Gastrocnemius medialis (tissue), 4 donors: ENCODE data around the gene FAM114A1. TPM values are rescaled to one million over a fixed set of nuclear protein-coding genes. Genes with fewer than 3 reads are reported as not detected.

Experiments
- ATAC-seq, 2 donors: fragments of 150-250 bp; one replicate each; pipeline ENCODE4 v1.9.1; 2016
- DNase-seq, 2 donors: peaks; one replicate each; pipeline ENCODE4 v3.0.0-alpha.2; 2019
- H3K27ac ChIP-seq, 4 donors: fragments of 200-600 bp; sonication (generic); 1 replicate in 1 of 4; 2 replicates in 3 of 4; pipeline ENCODE4 v1.5.1; 2016 to 2018; ENCODE audit warnings: mild to moderate bottlenecking in 2 of 4, moderate library complexity in 1 of 4
- H3K27me3 ChIP-seq, 3 donors: fragments of 200-600 bp; sonication (generic) in 2 of 3; 1 replicate in 1 of 3; 2 replicates in 2 of 3; pipeline versions ENCODE4 v1.5.1 to v1.6.0; 2016 to 2019; ENCODE audit warnings: mild to moderate bottlenecking in 1 of 3, moderate library complexity in 1 of 3
- H3K36me3 ChIP-seq, 2 donors: fragments of 200-600 bp; sonication (generic) in 1 of 2; one replicate each; pipeline ENCODE4 v1.5.1; 2017 to 2018
- H3K4me1 ChIP-seq, 2 donors: fragments of 200-600 bp; sonication (generic) in 1 of 2; one replicate each; pipeline ENCODE4 v1.5.1; 2016 to 2017; ENCODE audit warnings: mild to moderate bottlenecking in 2 of 2
- H3K4me3 ChIP-seq, 4 donors: fragments of 200-600 bp; sonication (generic) in 3 of 4; 1 replicate in 1 of 4; 2 replicates in 3 of 4; pipeline ENCODE4 v1.5.1; 2016 to 2019; ENCODE audit warnings: mild to moderate bottlenecking in 2 of 4
- H3K9me3 ChIP-seq, 3 donors: fragments of 200-600 bp; sonication (generic) in 2 of 3; 1 replicate in 1 of 3; 2 replicates in 2 of 3; pipeline ENCODE4 v1.5.1; 2016 to 2019
- POLR2A ChIP-seq, 2 donors: fragments of 450-650 bp; IDR thresholded peaks; one replicate each; pipeline ENCODE4 v1.6.1; 2017; ENCODE audit warnings: antibody characterized with exemption in 2 of 2, mild to moderate bottlenecking in 2 of 2, moderate library complexity in 2 of 2
- in situ Hi-C, 4 donors: fragments of 200-750 bp; cut with MboI; loops; one replicate each; pipeline versions ENCODE4 v1.15.0 to v1.8.0; 2017; ENCODE audit warnings: low sequenced_read_pairs in 4 of 4
- intact Hi-C: fragments of 100-400 bp; cut with DNase I; formaldehyde crosslinking; loops from one replicate; pipeline ENCODE4 v1.15.1; 2023; ENCODE audit warnings: low total_unique reads
- total RNA-seq, 4 donors: library from RNA; depleted of rRNA; stranded (reverse); fragments of >200 nt; gene quantifications; one replicate each; pipeline versions ENCODE4 v1.1.0 to v1.2.3, GENCODE V29; 2016
- TF ChIP-seq, protein P1 (sequence below), 5 experiments: fragments of 450-650 bp in 3 of 5; fragments of 200-600 bp in 2 of 5; sonication (generic) in 2 of 5; IDR thresholded peaks in 4 of 5; conservative IDR thresholded peaks in 1 of 5; 1 replicate in 4 of 5; 2 replicates in 1 of 5; pipeline ENCODE4 v1.5.1; 2016 to 2019; ENCODE audit warnings: antibody characterized with exemption in 5 of 5, mild to moderate bottlenecking in 3 of 5, moderate library complexity in 3 of 5

Gene FAM114A1
- total RNA-seq, 4 donors from 2014 or later, result 23.2 to 47.5 (median 27.4) TPM

DNA sequence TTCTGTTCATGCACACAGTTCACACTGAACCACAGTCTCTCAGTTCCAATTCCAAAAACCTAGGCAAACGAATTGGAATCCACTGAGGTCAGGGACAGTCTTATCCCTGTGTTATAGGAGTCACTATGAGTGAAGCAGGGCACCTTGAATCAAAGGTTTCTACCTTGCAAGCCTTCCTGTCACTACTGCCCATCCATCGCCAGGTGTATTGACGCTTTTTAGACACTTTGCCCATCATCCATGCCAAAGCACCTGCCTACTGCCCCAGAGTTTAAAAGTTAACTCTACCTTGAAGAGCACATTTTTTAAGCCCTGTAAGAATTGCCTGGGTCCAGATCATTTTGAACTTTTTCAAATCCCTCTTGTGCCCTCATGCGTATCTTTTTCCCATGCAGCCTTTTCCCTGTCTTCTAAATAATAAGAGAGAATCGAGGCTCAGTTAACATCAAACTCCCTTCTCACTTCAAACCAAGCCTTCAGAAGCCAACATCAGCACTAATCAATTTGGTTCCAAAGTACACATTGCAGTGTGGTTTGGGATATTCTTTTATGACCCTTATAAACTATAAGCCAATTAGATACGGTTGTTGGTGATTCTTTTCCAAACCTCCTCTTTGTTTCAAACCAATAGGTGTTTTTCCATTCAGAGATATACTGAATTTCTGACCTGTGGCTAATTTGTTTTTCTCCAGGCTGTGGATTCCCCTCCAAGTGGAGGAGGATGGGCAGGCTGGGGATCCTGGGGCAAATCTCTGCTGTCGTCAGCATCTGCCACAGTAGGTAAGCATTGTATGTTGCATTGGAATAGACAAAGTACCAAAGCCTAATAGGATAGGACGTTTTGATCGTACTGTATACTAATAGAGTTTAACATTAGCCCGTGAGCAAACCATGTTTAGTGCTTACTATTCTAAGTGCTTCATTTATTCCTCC is 23.7 kb downstream of the FAM114A1 start:
- H3K27ac ChIP-seq, result no peak overlapping the region

DNA sequence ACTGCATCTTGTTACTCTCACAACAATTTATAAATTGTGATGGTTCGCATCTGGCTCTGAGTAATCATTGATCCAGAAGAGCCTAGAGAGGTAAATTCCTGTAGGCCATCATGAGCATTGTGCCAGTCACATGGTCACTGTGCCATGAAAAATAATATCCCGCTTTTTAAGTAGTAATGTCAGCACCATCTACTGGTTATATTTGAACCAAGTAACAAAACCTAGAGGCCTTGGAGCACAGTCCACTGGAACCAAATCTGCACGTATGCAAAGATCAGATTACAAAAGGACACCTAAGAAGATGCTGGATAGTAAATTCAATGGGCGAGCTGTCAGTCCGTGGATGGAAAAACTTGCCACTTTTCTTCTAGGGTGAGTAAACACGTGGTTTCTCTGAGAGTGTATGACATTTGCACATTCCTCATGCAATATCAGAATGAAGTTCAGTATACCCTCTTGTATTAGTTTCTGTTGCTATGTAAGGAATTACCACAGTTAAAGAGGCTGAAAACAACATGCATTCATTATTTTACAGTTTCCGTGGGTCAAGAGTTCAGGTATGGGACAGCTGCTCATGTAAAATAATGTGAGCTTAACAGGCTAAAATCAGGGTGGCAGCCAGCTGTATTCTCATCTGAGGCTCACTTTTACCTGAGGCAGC is 26.8 kb downstream of the FAM114A1 start:
- in situ Hi-C loops, result loop anchor here in 2 of 4 donors (10.0 kb wide), 1 partner anchor 240 kb away; no protein-coding TSS in a partner anchor
- H3K36me3 ChIP-seq, result no peaks in the 10 kb centered on the region
- no peak overlapping the region for H3K4me3 ChIP-seq
- TF ChIP-seq POLR2A (IDR thresholded peaks at IDR 0.05), result no peak
- TF ChIP-seq, protein P1, sequence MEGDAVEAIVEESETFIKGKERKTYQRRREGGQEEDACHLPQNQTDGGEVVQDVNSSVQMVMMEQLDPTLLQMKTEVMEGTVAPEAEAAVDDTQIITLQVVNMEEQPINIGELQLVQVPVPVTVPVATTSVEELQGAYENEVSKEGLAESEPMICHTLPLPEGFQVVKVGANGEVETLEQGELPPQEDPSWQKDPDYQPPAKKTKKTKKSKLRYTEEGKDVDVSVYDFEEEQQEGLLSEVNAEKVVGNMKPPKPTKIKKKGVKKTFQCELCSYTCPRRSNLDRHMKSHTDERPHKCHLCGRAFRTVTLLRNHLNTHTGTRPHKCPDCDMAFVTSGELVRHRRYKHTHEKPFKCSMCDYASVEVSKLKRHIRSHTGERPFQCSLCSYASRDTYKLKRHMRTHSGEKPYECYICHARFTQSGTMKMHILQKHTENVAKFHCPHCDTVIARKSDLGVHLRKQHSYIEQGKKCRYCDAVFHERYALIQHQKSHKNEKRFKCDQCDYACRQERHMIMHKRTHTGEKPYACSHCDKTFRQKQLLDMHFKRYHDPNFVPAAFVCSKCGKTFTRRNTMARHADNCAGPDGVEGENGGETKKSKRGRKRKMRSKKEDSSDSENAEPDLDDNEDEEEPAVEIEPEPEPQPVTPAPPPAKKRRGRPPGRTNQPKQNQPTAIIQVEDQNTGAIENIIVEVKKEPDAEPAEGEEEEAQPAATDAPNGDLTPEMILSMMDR (IDR thresholded peaks at IDR 0.05 in 4 of 5, conservative IDR thresholded peaks at IDR 0.05 in 1 of 5), result no peak
- no peaks in the 10 kb centered on the region for H3K4me1 ChIP-seq
- H3K27ac ChIP-seq, result no peak overlapping the region
- intact Hi-C loops, result no loop called here
- H3K9me3 ChIP-seq, result no peaks in the 10 kb centered on the region
- DNase-seq, result no peak
- ATAC-seq, result no peak
- no peaks in the 10 kb centered on the region for H3K27me3 ChIP-seq

More for the DNA sequence above, 23.7 kb downstream of the FAM114A1 start:
- in situ Hi-C loops, result loop anchor here in 2 of 4 donors (10.0 kb wide), 1 partner anchor 243 kb away; no protein-coding TSS in a partner anchor
- H3K36me3 ChIP-seq, result no peaks in the 10 kb centered on the region
- no peak overlapping the region for H3K4me3 ChIP-seq
- no peak for TF ChIP-seq POLR2A (IDR thresholded peaks at IDR 0.05)
- TF ChIP-seq, protein P1 (IDR thresholded peaks at IDR 0.05 in 4 of 5, conservative IDR thresholded peaks at IDR 0.05 in 1 of 5), result no peak
- DNase-seq, result no peak
- no peaks in the 10 kb centered on the region for H3K27me3 ChIP-seq
- intact Hi-C loops, result no loop called here
- no peaks in the 10 kb centered on the region for H3K4me1 ChIP-seq
- no peaks in the 10 kb centered on the region for H3K9me3 ChIP-seq
- no peak for ATAC-seq

DNA sequence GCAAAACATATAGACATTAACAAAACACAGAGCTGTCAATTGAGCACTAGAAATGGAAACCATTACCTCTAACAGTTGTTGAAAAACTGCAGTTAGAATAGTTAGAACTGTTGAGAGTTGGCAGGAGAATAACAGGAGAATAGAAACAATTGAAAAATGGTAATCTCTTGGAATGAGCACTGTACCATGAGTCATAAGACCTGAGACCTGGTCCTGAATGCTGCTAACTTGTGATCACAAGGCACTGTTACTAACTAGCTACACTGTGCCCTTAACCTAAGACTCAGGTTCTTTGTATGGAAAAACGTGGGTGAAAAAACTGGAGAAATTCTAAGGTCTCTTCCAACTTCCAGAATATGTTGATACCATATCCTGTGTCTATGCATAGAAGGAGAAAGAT is 29.3 kb downstream of the FAM114A1 start:
- H3K4me3 ChIP-seq, result no peak overlapping the region
- no peak for ATAC-seq
- no peak for TF ChIP-seq POLR2A (IDR thresholded peaks at IDR 0.05)
- TF ChIP-seq, protein P1 (IDR thresholded peaks at IDR 0.05 in 4 of 5, conservative IDR thresholded peaks at IDR 0.05 in 1 of 5), result no peak
- no peaks in the 10 kb centered on the region for H3K4me1 ChIP-seq
- intact Hi-C loops, result no loop called here
- H3K36me3 ChIP-seq, result no peaks in the 10 kb centered on the region
- no peaks in the 10 kb centered on the region for H3K27me3 ChIP-seq
- H3K9me3 ChIP-seq, result no peaks in the 10 kb centered on the region
- no peak overlapping the region for H3K27ac ChIP-seq
- in situ Hi-C loops, result loop anchor here in 2 of 4 donors (10.0 kb wide), 1 partner anchor 238 kb away; no protein-coding TSS in a partner anchor
- DNase-seq, result no peak

DNA sequence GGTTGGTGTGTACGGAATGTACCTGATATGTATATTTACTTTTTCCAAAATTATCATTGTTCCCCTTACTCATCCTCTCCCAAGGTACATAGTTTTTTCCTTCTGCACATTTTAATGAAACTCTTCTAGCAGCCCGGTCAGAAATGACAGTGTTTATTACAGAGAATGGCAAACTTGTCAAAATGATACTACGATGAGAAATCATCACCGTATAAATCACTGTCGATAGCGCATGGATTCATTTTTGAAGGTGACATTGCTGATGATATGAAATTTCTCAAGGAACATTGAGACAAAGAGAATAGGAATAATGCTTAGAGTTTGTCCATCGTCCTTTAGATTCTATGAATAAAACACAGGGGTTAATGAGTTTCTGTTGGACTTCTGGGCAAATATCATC is 30.6 kb downstream of the FAM114A1 start:
- no peak for TF ChIP-seq POLR2A (IDR thresholded peaks at IDR 0.05)
- TF ChIP-seq, protein P1 (IDR thresholded peaks at IDR 0.05 in 4 of 5, conservative IDR thresholded peaks at IDR 0.05 in 1 of 5), result no peak
- no peaks in the 10 kb centered on the region for H3K27me3 ChIP-seq
- no peak overlapping the region for H3K4me3 ChIP-seq
- DNase-seq (no peak), ATAC-seq (no peak)
- H3K27ac ChIP-seq, result no peak overlapping the region
- no peaks in the 10 kb centered on the region for H3K4me1 ChIP-seq
- no peaks in the 10 kb centered on the region for H3K9me3 ChIP-seq
- no peaks in the 10 kb centered on the region for H3K36me3 ChIP-seq
- in situ Hi-C loops, result loop anchor here in 2 of 4 donors (10.0 kb wide), 1 partner anchor 237 kb away; no protein-coding TSS in a partner anchor
- intact Hi-C loops, result no loop called here
